CD8-positive, alpha-beta memory T cell (primary cell): ENCODE measurements around the gene MRLN. TPM values are rescaled to one million over a fixed set of nuclear protein-coding genes. Genes with fewer than 3 reads are reported as not detected.
"Not testable (repeated sequence)": the region's sequence is repeated elsewhere in the genome, so short reads cannot be mapped to it uniquely, and the experiment has no call there.

ENCODE experiments used
- CTCF ChIA-PET: fragments of 350-600 bp; sonication (Branson Sonifier 250); formaldehyde crosslinking; loops from one replicate; lab custom pipeline; 2021; ENCODE audit warnings: antibody characterized with exemption; lab: Charles Lee
- POLR2A ChIA-PET: fragments of 350-600 bp; sonication (Branson Sonifier 250); formaldehyde crosslinking; loops from one replicate; lab custom pipeline; 2021; ENCODE audit warnings: antibody characterized with exemption; lab: Charles Lee
- DNase-seq, 5 donors: peaks; one replicate each; pipeline versions ENCODE4 v3.0.0 to v3.0.0-alpha.2; 2020 to 2022; ENCODE audit warnings: mixed read lengths in 1 of 5
- H3K27ac ChIP-seq: one replicate; pipeline ENCODE4 v1.7.0; 2013; ENCODE audit warnings: low read depth, mild to moderate bottlenecking, low read length, moderate library complexity
- H3K27me3 ChIP-seq: 2 replicates; pipeline ENCODE4 v1.7.0; 2013; ENCODE audit warnings: low read length, mild to moderate bottlenecking; ENCODE audit not compliant: insufficient read depth, poor library complexity, severe bottlenecking
- H3K36me3 ChIP-seq: 2 replicates; pipeline ENCODE4 v1.7.0; 2013; ENCODE audit warnings: mild to moderate bottlenecking, low read length, moderate library complexity; ENCODE audit not compliant: insufficient read depth
- H3K4me1 ChIP-seq: 2 replicates; pipeline ENCODE4 v1.7.0; 2013; ENCODE audit warnings: mild to moderate bottlenecking, low read length, moderate library complexity; ENCODE audit not compliant: insufficient read depth
- H3K4me3 ChIP-seq: 2 replicates; pipeline ENCODE4 v1.7.0; 2013; ENCODE audit warnings: mild to moderate bottlenecking, low read length
- H3K9me3 ChIP-seq: 2 replicates; pipeline ENCODE4 v1.7.0; 2013; ENCODE audit warnings: mild to moderate bottlenecking, low read length
- H3K27ac Mint-ChIP-seq, 8 donors: one replicate each; pipeline ENCODE4 v1.8.0; 2020 to 2021; ENCODE audit warnings: mixed read lengths in 8 of 8, mild to moderate bottlenecking in 6 of 8, inconsistent platforms in 3 of 8, moderate library complexity in 3 of 8
- H3K27me3 Mint-ChIP-seq, 2 donors: one replicate each; pipeline ENCODE4 v1.8.0; 2020 to 2021; ENCODE audit warnings: mixed read lengths in 2 of 2, mild to moderate bottlenecking in 1 of 2, moderate library complexity in 1 of 2
- H3K36me3 Mint-ChIP-seq, 3 donors: one replicate each; pipeline ENCODE4 v1.8.0; 2020 to 2021; ENCODE audit warnings: mixed read lengths in 3 of 3, inconsistent platforms in 1 of 3, mild to moderate bottlenecking in 1 of 3
- H3K4me1 Mint-ChIP-seq, 3 donors: one replicate each; pipeline ENCODE4 v1.8.0; 2020 to 2021; ENCODE audit warnings: mixed read lengths in 3 of 3, inconsistent platforms in 1 of 3, mild to moderate bottlenecking in 1 of 3
- H3K4me3 Mint-ChIP-seq, 7 donors: one replicate each; pipeline ENCODE4 v1.8.0; 2020 to 2021; ENCODE audit warnings: mixed read lengths in 7 of 7, mild to moderate bottlenecking in 6 of 7, moderate library complexity in 4 of 7, inconsistent platforms in 2 of 7
- H3K9me3 Mint-ChIP-seq, 5 donors: one replicate each; pipeline ENCODE4 v1.8.0; 2020 to 2022; ENCODE audit warnings: mixed read lengths in 5 of 5, mild to moderate bottlenecking in 3 of 5, moderate library complexity in 2 of 5, inconsistent platforms in 1 of 5
- polyA plus RNA-seq: library from polyadenylated mRNA; unstranded; fragments of 300-500 nt; fragmentation: Illumina TruSeq; gene quantifications from one replicate; pipeline ENCODE4 v1.2.3, GENCODE V29; 2021
- total RNA-seq, 2 experiments: library from RNA; stranded (reverse); gene quantifications; one replicate each; pipeline ENCODE4 v1.2.3, GENCODE V29; 2021

MRLN gene
- total and polyA plus RNA-seq, 3 experiments from 2014 or later = not detected

DNA sequence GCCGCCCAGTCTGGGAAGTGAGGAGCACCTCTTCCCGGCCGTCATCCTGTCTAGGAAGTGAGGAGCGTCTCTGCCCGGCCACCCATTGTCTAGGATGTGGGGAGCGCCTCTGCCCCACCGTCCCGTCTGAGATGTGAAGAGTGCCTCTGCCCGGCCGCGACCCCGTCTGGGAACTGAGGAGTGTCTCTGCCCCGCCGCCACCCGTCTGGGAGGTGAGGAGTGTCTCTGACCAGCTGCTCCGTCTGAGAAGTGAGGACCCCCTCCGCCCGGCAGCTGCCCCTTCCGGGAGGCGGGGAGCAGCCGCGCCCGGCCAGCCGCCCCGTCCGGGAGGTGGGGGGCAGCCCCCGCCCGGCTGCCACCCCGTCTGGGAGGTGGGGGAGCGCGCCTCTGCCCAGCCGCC lies 9.1 kb downstream of the MRLN start:
- H3K4me1 ChIP-seq, H3K36me3 Mint-ChIP-seq, H3K27me3 ChIP-seq, H3K9me3 ChIP-seq, DNase-seq, H3K4me3 ChIP-seq, CTCF ChIA-PET, H3K9me3 Mint-ChIP-seq, H3K36me3 ChIP-seq, H3K27ac ChIP-seq, H3K27me3 Mint-ChIP-seq, H3K27ac Mint-ChIP-seq, H3K4me3 Mint-ChIP-seq, H3K4me1 Mint-ChIP-seq, POLR2A ChIA-PET: not testable (repeated sequence)

DNA sequence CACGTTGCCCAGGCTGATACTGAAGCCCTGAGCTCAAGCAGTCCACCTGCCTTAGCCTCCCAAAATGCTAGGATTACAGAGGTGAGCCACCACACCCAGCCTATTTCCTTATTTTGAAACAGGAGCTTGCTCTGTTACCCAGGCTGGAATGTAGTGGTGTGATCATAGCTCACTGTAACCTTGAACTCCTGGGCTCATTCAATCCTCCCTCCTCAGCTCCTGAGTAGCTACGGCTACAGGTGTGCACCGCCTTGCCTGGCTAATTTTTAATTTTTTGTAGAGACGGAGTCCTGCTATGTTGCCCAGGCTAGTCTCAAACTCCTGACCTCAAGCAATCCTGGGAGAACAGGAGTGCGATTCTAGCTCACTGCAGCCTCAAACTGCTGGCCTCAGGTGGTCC lies 11.7 kb downstream of the MRLN start:
- H3K4me3 Mint-ChIP-seq = no peak overlapping the region
- H3K4me3 ChIP-seq = no peak overlapping the region
- H3K27me3 ChIP-seq = no peaks in the 10 kb centered on the region
- H3K9me3 ChIP-seq = no peaks in the 10 kb centered on the region
- H3K27ac ChIP-seq = no peak overlapping the region
- no peaks in the 10 kb centered on the region for H3K36me3 ChIP-seq
- DNase-seq = no peak
- no peaks in the 10 kb centered on the region for H3K4me1 Mint-ChIP-seq
- H3K36me3 Mint-ChIP-seq = no peaks in the 10 kb centered on the region
- ChIA-PET CTCF (no interaction called here), POLR2A (no interaction called here)
- peaks cover 4 to 9% of the 10 kb centered on the region in 2 donors for H3K27me3 Mint-ChIP-seq
- H3K9me3 Mint-ChIP-seq = peaks cover 0 to 3% (median 0%) of the 10 kb centered on the region in 5 donors
- H3K27ac Mint-ChIP-seq = no peak overlapping the region
- no peaks in the 10 kb centered on the region for H3K4me1 ChIP-seq

DNA sequence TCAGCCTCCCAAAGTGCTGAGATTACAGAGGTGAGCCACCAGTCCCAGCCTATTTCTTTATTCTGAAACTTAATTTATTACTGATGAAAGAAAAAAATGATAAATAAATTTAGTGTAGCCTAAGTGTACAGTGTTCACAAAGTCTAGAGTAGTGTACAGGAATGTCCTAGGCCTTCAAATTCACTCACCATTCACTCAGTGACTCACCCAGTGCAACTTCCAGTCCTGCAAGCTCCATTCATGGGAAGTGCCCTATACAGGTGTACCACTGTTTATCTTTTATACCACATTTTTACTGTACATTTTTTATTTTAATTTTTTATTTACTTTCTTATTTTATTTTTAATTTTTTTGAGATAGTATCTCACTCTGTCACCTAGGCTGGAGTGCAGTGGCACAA lies 12.2 kb downstream of the MRLN start:
- Mint-ChIP-seq H3K27me3 (peaks cover 4 to 9% of the 10 kb centered on the region in 2 donors), H3K36me3 (no peaks in the 10 kb centered on the region), H3K27ac (no peak overlapping the region), H3K4me3 (no peak overlapping the region), H3K9me3 (peaks cover 0 to 3% (median 0%) of the 10 kb centered on the region in 5 donors), H3K4me1 (no peaks in the 10 kb centered on the region)
- H3K4me3 ChIP-seq = no peak overlapping the region
- ChIA-PET CTCF (no interaction called here), POLR2A (no interaction called here)
- H3K27me3 ChIP-seq = no peaks in the 10 kb centered on the region
- no peak for DNase-seq
- H3K36me3 ChIP-seq = no peaks in the 10 kb centered on the region
- no peaks in the 10 kb centered on the region for H3K4me1 ChIP-seq
- H3K27ac ChIP-seq = no peak overlapping the region
- H3K9me3 ChIP-seq = no peaks in the 10 kb centered on the region

DNA sequence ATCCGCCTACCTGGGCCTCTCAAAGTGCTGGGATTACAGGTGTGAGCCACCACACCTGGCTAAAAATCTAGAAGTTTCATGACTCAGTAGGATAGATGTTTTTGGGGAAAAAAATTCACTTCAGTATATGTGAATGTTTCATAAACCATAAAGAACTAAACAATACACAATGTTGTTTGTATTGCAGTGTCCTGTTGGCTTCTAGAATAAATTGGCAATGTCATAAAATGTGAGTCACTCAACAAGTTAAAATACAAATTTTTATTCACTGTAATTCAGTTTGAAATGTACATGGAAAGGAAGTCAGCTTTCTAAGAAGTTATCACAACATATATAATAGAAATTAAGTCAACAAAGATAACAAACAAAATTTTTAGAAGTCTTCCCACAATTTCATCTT lies 16.5 kb downstream of the MRLN start:
- H3K4me3 Mint-ChIP-seq = no peak overlapping the region
- Histone ChIP-seq H3K4me1 (no peaks in the 10 kb centered on the region), H3K27me3 (no peaks in the 10 kb centered on the region), H3K27ac (no peak overlapping the region), H3K4me3 (no peak overlapping the region), H3K36me3 (no peaks in the 10 kb centered on the region), H3K9me3 (no peaks in the 10 kb centered on the region)
- no peak overlapping the region for H3K27ac Mint-ChIP-seq
- POLR2A ChIA-PET = no interaction called here
- H3K4me1 Mint-ChIP-seq = peaks cover 0 to 3% (median 0%) of the 10 kb centered on the region in 3 donors
- peaks cover 7 to 24% of the 10 kb centered on the region in 2 donors for H3K27me3 Mint-ChIP-seq
- no peak for DNase-seq
- no peaks in the 10 kb centered on the region for H3K36me3 Mint-ChIP-seq
- H3K9me3 Mint-ChIP-seq = peaks cover 0 to 4% (median 0%) of the 10 kb centered on the region in 5 donors
- CTCF ChIA-PET = no interaction called here

DNA sequence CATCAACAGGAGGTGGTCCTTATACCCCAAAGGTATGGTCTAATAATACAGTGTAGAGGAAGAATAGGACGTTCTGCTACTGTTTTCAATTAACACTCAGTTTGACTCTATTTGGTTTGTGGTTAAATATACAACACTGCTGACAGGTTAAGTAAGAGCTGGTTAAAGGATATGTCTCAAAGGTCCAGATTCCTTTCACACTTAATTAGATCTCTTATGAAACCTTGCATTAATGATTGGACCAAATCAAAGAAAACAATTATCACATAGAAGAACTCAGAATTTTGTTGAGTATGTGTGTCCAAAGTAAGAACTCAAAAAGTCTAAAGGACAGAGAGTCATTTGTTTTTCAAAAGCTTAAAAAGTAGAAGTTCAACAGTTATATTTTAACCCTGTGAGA lies 18.0 kb downstream of the MRLN start:
- Mint-ChIP-seq H3K27me3 (peaks cover 7 to 24% of the 10 kb centered on the region in 2 donors), H3K4me1 (peaks cover 0 to 3% (median 0%) of the 10 kb centered on the region in 3 donors), H3K4me3 (no peak overlapping the region), H3K36me3 (no peaks in the 10 kb centered on the region), H3K27ac (no peak overlapping the region), H3K9me3 (peaks cover 0 to 4% (median 0%) of the 10 kb centered on the region in 5 donors)
- ChIA-PET CTCF (no interaction called here), POLR2A (no interaction called here)
- Histone ChIP-seq H3K36me3 (no peaks in the 10 kb centered on the region), H3K4me1 (no peaks in the 10 kb centered on the region), H3K4me3 (no peak overlapping the region), H3K27ac (no peak overlapping the region), H3K27me3 (no peaks in the 10 kb centered on the region), H3K9me3 (no peaks in the 10 kb centered on the region)
- no peak for DNase-seq

DNA sequence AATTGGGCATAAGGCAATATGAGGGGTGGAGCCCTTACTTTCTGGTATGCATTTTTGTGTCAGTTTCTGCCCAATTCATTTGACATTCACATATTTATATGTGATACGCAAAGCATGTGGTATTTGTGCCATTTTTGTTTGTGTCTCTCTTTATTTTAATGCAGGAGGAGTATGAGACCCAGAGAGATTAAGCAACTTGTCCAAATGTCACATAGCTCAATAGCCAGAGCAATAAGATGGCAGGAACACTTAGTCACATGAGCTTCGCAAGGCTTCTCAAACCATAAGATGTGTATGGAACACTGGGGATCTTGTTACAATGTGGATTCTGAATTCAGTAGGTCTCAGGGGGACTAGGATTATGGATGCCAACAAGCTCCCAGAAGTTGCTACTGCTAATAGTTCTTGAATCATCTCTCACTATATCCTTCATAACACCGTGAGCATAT lies 19.2 kb downstream of the MRLN start:
- DNase-seq = no peak
- Mint-ChIP-seq H3K4me3 (no peak overlapping the region), H3K27ac (no peak overlapping the region), H3K36me3 (no peaks in the 10 kb centered on the region), H3K27me3 (peaks cover 5 to 26% of the 10 kb centered on the region in 2 donors), H3K4me1 (peaks cover 0 to 3% (median 0%) of the 10 kb centered on the region in 3 donors), H3K9me3 (peaks cover 0 to 4% (median 0%) of the 10 kb centered on the region in 5 donors)
- Histone ChIP-seq H3K36me3 (no peaks in the 10 kb centered on the region), H3K9me3 (no peaks in the 10 kb centered on the region), H3K4me1 (no peaks in the 10 kb centered on the region), H3K4me3 (no peak overlapping the region), H3K27me3 (no peaks in the 10 kb centered on the region), H3K27ac (no peak overlapping the region)
- POLR2A ChIA-PET = no interaction called here
- CTCF ChIA-PET = no interaction called here

DNA sequence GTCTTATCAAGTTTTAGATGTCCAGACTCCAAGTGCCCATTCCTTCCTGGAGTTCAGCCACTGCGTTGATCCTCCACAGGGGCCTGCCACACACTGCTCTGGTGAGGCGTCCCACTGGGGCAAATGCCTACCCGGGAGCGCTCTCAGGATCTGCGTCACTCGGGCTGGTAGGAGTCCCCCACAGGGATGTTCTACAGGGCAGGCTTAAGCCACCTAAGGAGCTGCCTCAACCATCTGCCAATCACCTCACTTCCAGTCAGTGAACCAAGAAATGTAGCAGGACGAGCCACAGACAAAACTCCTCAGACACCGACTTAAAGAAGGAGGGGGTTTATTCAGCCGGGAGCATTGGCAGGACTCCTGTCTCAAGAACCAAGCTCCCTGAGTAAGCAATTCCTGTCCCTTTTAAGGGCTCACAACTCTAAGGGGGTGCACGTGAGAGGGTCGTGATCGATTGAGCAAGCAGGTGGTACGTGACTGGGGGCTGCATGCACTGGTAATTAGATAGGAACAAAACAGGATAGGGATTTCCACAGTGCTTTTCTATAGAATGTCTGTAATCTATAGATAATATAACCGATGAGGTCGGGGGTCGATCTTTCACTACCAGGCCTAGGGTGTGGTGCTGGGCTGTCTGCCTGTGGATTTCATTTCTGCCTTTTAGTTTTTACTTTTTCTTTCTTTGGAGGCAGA lies 19.8 kb downstream of the MRLN start:
- H3K4me1 Mint-ChIP-seq, H3K36me3 ChIP-seq, H3K36me3 Mint-ChIP-seq, H3K27me3 ChIP-seq, H3K4me3 Mint-ChIP-seq, H3K9me3 ChIP-seq, H3K9me3 Mint-ChIP-seq, DNase-seq, H3K4me3 ChIP-seq, H3K4me1 ChIP-seq, H3K27ac ChIP-seq, POLR2A ChIA-PET, CTCF ChIA-PET, H3K27ac Mint-ChIP-seq: not testable (repeated sequence)
- H3K27me3 Mint-ChIP-seq = peaks cover 5 to 26% of the 10 kb centered on the region in 2 donors

DNA sequence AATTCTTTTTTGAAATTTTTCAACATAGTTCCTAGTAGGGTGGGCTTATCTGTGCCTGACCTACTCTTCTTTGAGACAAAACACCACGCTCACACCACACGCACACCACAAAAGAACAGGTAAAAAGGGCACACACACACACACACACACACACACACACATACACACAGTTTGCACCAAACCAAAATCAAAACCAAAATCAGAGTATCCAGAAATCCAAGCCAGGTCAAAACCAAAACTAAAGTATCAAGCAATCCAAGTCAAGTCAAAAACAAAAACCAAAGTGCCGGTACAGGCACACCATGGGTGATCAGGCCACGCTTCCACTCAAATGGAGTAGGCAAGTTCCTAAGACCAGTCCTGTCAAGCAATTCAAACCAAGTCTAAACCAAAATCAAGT lies 20.4 kb downstream of the MRLN start:
- H3K36me3 Mint-ChIP-seq, H3K4me3 Mint-ChIP-seq, H3K4me1 ChIP-seq, H3K36me3 ChIP-seq, H3K27me3 ChIP-seq, H3K4me1 Mint-ChIP-seq, H3K9me3 ChIP-seq, H3K9me3 Mint-ChIP-seq, H3K27ac ChIP-seq, H3K4me3 ChIP-seq, POLR2A ChIA-PET, DNase-seq, CTCF ChIA-PET, H3K27ac Mint-ChIP-seq: not testable (repeated sequence)
- peaks cover 5 to 26% of the 10 kb centered on the region in 2 donors for H3K27me3 Mint-ChIP-seq
